Thyroid gland (tissue), 4 donors: Measurements from ENCODE around the gene ARHGAP10.

Experiments used
- CTCF ChIP-seq, 6 experiments: fragments of 200-600 bp in 3 of 6; fragments of 450-650 bp in 3 of 6; sonication (generic) in 3 of 6; IDR thresholded peaks; one replicate each; pipeline ENCODE4 v1.5.1; 2016 to 2019; ENCODE audit warnings: antibody characterized with exemption in 6 of 6, mild to moderate bottlenecking in 2 of 6, inconsistent platforms in 1 of 6, moderate library complexity in 1 of 6
- POLR2A ChIP-seq, 2 donors: fragments of 450-650 bp; IDR thresholded peaks; one replicate each; pipeline ENCODE4 v1.6.1; 2017; ENCODE audit warnings: antibody characterized with exemption in 2 of 2, mild to moderate bottlenecking in 2 of 2, moderate library complexity in 1 of 2

- TF ChIP-seq CTCF (IDR thresholded peaks at IDR 0.05) (no peak), POLR2A (IDR thresholded peaks at IDR 0.05) (no peak)
These were observed 90.2 kb downstream of the ARHGAP10 start for GRCh38 chr4:147822128-147822527.
